K562 (cell line): Measurements from ENCODE around the gene MAGI1. TPM values are rescaled to one million over a fixed set of nuclear protein-coding genes. Genes with fewer than 3 reads are reported as not detected.

Experiments
- ATAC-seq: fragments of 200-7000 bp; cut with Tn5 transposase; 3 replicates; pipeline ENCODE4 v1.9.1; 2020; ENCODE audit warnings: moderate library complexity
- BruUV-seq: library from RNA; stranded (reverse); fragments of 400-500 nt; replicated peaks from 2 replicates; lab custom pipeline; 2021; lab: Mats Ljungman, UMichigan
- CTCF ChIA-PET: fragments of 300-600 bp; formaldehyde crosslinking; extraction: SDS; loops from one replicate; lab custom pipeline; 2021; ENCODE audit warnings: low intra/inter-chr PET ratio; lab: Yijun Ruan, JAX
- POLR2A ChIA-PET: fragments of 300-600, 350-650 bp; sonication (Branson Sonifier 250); formaldehyde crosslinking; extraction: SDS; loops from one replicate; lab custom pipeline; 2021; ENCODE audit warnings: antibody characterized with exemption, inconsistent platforms; lab: Yijun Ruan, JAX
- DNase-seq, 4 experiments: peaks; one replicate each; pipeline versions ENCODE4 v3.0.0 to v3.0.0-alpha.2; 2011 to 2018; ENCODE audit warnings: low spot score in 3 of 4, mixed read lengths in 3 of 4; ENCODE audit errors: extremely low read depth in 1 of 4
- FAIRE-seq: peaks from 2 replicates; lab custom pipeline; 2011; peaks lifted over from hg19 to GRCh38; lab: Jason Lieb, UNC
- H2AFZ ChIP-seq: 2 replicates; pipeline ENCODE4 v1.6.0; 2011; ENCODE audit warnings: low read depth, low read length, control low read depth, inconsistent platforms
- H3K27ac ChIP-seq: fragments of 200-600 bp; 3 replicates; pipeline ENCODE4 v1.8.0; 2011; ENCODE audit warnings: low read depth, mild to moderate bottlenecking, control low read depth, inconsistent platforms, low read length, moderate library complexity, mixed read lengths; ENCODE audit errors: extremely low read depth
- H3K27me3 ChIP-seq, 2 experiments: fragments of 300-600 bp in 1 of 2; 2 replicates in 1 of 2; 3 replicates in 1 of 2; pipeline versions ENCODE4 v1.6.0 to v1.8.0; 2011; ENCODE audit warnings: inconsistent platforms in 2 of 2, low read length in 2 of 2, mild to moderate bottlenecking in 1 of 2, mixed read lengths in 1 of 2, moderate library complexity in 1 of 2; ENCODE audit not compliant: control insufficient read depth in 2 of 2, insufficient read depth in 2 of 2
- H3K36me3 ChIP-seq: fragments of 300-600 bp; 3 replicates; pipeline ENCODE4 v1.8.0; 2011; ENCODE audit warnings: mild to moderate bottlenecking, low read length, inconsistent platforms; ENCODE audit not compliant: control insufficient read depth, insufficient read depth
- H3K4me1 ChIP-seq, 2 experiments: fragments of 200-600 bp in 1 of 2; replicated peaks in 1 of 2; 2 replicates in 1 of 2; 3 replicates in 1 of 2; pipeline versions ENCODE4 v1.5.1 to v1.8.0; 2011; ENCODE audit warnings: inconsistent platforms in 2 of 2, low read length in 2 of 2, mild to moderate bottlenecking in 1 of 2, mixed read lengths in 1 of 2, moderate library complexity in 1 of 2; ENCODE audit not compliant: control insufficient read depth in 2 of 2, insufficient read depth in 2 of 2
- H3K4me2 ChIP-seq: 2 replicates; pipeline ENCODE4 v1.6.1; 2011; ENCODE audit warnings: low read length, control low read depth, inconsistent platforms, mixed read lengths; ENCODE audit not compliant: insufficient read depth
- H3K4me3 ChIP-seq: fragments of 200-600 bp; sonication (generic), shearing (Covaris generic); 2 replicates; pipeline ENCODE4 v1.5.1; 2016; ENCODE audit warnings: control low read depth, inconsistent platforms
- H3K79me2 ChIP-seq: fragments of 200-600 bp; 3 replicates; pipeline ENCODE4 v1.8.0; 2011; ENCODE audit warnings: low read length, inconsistent platforms; ENCODE audit not compliant: control insufficient read depth, insufficient read depth
- H3K9ac ChIP-seq, 2 experiments: 2 replicates each; pipeline versions ENCODE4 v1.6.0 to v1.6.1; 2011; ENCODE audit warnings: low read depth in 2 of 2, low read length in 2 of 2, control low read depth in 1 of 2, inconsistent platforms in 1 of 2, mild to moderate bottlenecking in 1 of 2, mixed read lengths in 1 of 2; ENCODE audit not compliant: insufficient read depth in 1 of 2
- H3K9me1 ChIP-seq: one replicate; pipeline ENCODE4 v1.6.0; 2011; ENCODE audit warnings: inconsistent platforms, mild to moderate bottlenecking, low read length, moderate library complexity; ENCODE audit not compliant: control insufficient read depth, insufficient read depth
- H3K9me3 ChIP-seq: replicated peaks from 2 replicates; pipeline ENCODE4 v1.5.1; 2011; ENCODE audit warnings: low read depth, low read length, inconsistent platforms; ENCODE audit not compliant: control insufficient read depth, insufficient read depth
- H4K20me1 ChIP-seq: replicated peaks from 2 replicates; pipeline ENCODE4 v1.6.1; 2011; ENCODE audit warnings: low read length, inconsistent platforms, mixed read lengths; ENCODE audit not compliant: control insufficient read depth, insufficient read depth
- PTRF ChIP-seq: fragments of 450-650 bp; IDR thresholded peaks from 2 replicates; pipeline ENCODE4 v1.6.1; 2016; ENCODE audit warnings: mild to moderate bottlenecking, missing genetic modification characterization, missing compliant biosample characterization
- PURB ChIP-seq: sonication (generic); formaldehyde crosslinking; IDR thresholded peaks from 2 replicates; pipeline ENCODE4 v1.9.0; 2021; ENCODE audit warnings: low read depth, mild to moderate bottlenecking, missing genetic modification reagents
- ZNF696 ChIP-seq: fragments of 250-450 bp; sonication (Bioruptor Pico); conservative IDR thresholded peaks from 2 replicates; pipeline ENCODE4 v1.4.0; 2020; ENCODE audit warnings: mild to moderate bottlenecking, moderate library complexity
- ZNF780A ChIP-seq: fragments of 250-450 bp; sonication (Bioruptor Pico); IDR thresholded peaks from 2 replicates; pipeline ENCODE4 v1.5.0; 2021; ENCODE audit warnings: mild to moderate bottlenecking
- WGBS: fragments of 100-300 bp; shearing (Covaris generic); methylation state at CpG from one replicate; pipeline ENCODE4 v1.1.6; 2016; ENCODE audit warnings: low coverage, mixed read lengths; ENCODE audit not compliant: insufficient coverage; ENCODE audit errors: missing lambda C conversion rate; 5-methylcytosine and 5-hydroxymethylcytosine counted together
- in situ Hi-C: fragments of 300-500 bp; cut with MboI; formaldehyde crosslinking; loops from 4 replicates; pipeline ENCODE4 v1.15.0; 2018; ENCODE audit warnings: inconsistent platforms, mixed read lengths
- intact Hi-C: fragments of 100-400 bp; cut with micrococcal nuclease; formaldehyde crosslinking; loops from 2 replicates; pipeline ENCODE4 v1.14.2; 2022
- polyA plus RNA-seq, 8 experiments: library from polyadenylated mRNA; depleted of rRNA in 4 of 8; stranded (reverse) in 5 of 8; unstranded in 3 of 8; fragments of >200 nt; fragmentation: Nextera tagmentation in 2 of 8; fragmentation: Illumina TruSeq in 1 of 8; extraction: Ambion mirVana in 2 of 8; extraction: Trizol in 1 of 8; gene quantifications; 2 replicates each; pipeline versions ENCODE4 v1.2.1 to v1.2.3, GENCODE V29; 2011 to 2014; ENCODE audit warnings: inconsistent platforms in 1 of 8, missing spikeins in 1 of 8
- total RNA-seq, 7 experiments: library from RNA; depleted of rRNA in 6 of 7; stranded (reverse); fragments of >200 nt in 6 of 7; fragmentation: Illumina TruSeq in 2 of 7; extraction: Trizol in 2 of 7; gene quantifications; 2 replicates each; pipeline versions ENCODE4 v1.2.1 to v1.2.3, GENCODE V29; 2011 to 2021; ENCODE audit warnings: low replicate concordance in 1 of 7

Gene MAGI1
- total and polyA plus RNA-seq, 9 of the 15 experiments (the other 6 are each of a cell fraction or from before 2014, with no cell fraction given), result 7.8 to 59.4 (median 43.2) TPM

DNA sequence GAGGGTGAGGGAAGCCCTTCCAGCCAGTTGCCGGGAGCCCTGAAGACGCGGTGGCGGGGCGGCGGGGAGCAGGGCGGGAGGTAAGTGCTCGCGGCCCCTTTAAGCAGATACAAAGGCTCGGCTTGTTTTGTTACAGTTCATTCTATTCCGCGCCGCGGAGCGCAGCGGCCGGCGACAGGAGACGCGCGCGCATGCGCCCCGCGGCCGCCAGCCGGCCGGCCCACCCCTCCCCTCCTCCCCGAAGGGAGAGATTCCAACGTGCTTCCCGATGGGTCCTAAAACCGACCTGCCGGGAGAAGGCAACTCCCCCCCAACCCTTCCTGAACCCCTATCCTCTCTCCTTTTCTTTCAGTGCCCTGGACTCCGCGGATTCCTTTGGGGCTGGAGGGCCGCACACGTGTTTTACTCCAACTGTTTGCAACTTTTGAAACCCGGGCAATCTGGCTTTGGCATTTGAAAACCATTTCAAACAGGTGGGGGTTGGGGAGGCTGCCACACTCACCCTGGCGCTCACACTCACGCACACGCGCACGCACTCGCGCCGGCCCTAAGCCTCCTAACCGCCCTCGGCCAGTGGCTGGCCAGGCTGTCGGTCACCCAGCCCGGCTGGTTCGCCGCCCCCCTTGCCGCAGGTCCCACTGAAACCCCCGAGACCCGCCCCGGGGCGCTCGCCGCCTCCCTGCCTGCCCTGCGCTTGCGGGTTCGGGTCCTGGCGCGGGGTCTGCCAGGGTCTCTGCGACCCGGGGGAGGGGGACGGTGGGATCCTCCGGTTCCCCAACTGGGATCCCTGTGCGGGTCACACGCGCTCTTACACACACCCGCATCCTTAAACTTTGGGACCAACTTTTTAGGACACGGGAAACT lies at the start of gene MAGI1 (continued):
- TF ChIP-seq PTRF (tag), result no peak
- TF ChIP-seq, all 486 proteins: peak for 18

DNA sequence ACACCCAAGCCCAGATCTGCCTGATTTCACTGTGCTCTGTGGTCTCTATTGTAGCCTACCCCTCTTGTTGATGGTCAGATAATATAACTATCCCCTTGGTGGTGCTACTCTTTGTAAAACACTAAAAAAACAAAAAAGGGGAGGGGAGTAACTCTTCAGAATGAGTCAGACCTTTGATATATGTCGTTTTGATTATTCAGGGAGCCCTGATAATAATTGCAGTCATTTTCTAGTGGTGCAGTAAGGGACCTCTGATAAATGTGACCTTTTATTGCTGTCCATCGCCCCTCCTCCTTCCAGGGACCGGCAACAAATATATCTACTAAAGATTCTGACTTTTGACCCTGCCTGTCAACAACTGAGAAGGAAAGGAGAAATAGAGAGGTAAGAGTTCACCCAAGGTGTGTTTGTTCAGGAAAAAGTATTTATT lies 45.1 kb upstream of the MAGI1 start:
- no peaks in the 10 kb centered on the region for H3K9me3 ChIP-seq
- POLR2A ChIA-PET, result no interaction called here

More for the DNA sequence above, 45.1 kb upstream of the MAGI1 start:
- DNase-seq, result no peak
- Histone ChIP-seq H4K20me1 (no peaks in the 10 kb centered on the region), H3K9ac (no peak overlapping the region), H3K27me3 (no peaks in the 10 kb centered on the region), H3K36me3 (no peaks in the 10 kb centered on the region), H3K4me1 (no peaks in the 10 kb centered on the region), H3K4me2 (no peak overlapping the region), H3K79me2 (no peaks in the 10 kb centered on the region), H2AFZ (no peak overlapping the region), H3K27ac (no peak overlapping the region), H3K4me3 (no peak overlapping the region), H3K9me1 (no peaks in the 10 kb centered on the region)
- no peak for FAIRE-seq
- 0% methylated on average over 1 of the region's 3 CpGs for WGBS
- intact Hi-C loops (no loop called here), in situ Hi-C loops (no loop called here)
- CTCF ChIA-PET, result no interaction called here
- BruUV-seq, result no TSS peak
- ATAC-seq, result no peak
- no peak for TF ChIP-seq ZNF696 (CRISPR knock-in tag)
- no peak for TF ChIP-seq ZNF780A (CRISPR knock-in tag)
- TF ChIP-seq PURB (CRISPR knock-in tag), result no peak
